Measurements from ENCODE around the gene CALD1.

CALD1 gene

GRCh38 chr7:134730411-134730829 is 49.0 kb upstream of the CALD1 start (continued):
- TF ChIP-seq TOX (CRISPR knock-in tag; IDR thresholded peaks at IDR 0.05; ENCODE audit: borderline replicate concordance) (peak; percentile 65; the same call in 1 of the 2 replicates), ZNF8 (CRISPR knock-in tag; IDR thresholded peaks at IDR 0.05) (no peak), TCF4 (CRISPR knock-in tag; IDR thresholded peaks at IDR 0.05; ENCODE audit: borderline replicate concordance) (no peak), ISL1 (CRISPR knock-in tag; IDR thresholded peaks at IDR 0.05) (peak; percentile 94), SNAI2 (CRISPR knock-in tag; IDR thresholded peaks at IDR 0.05) (no peak)

DNA sequence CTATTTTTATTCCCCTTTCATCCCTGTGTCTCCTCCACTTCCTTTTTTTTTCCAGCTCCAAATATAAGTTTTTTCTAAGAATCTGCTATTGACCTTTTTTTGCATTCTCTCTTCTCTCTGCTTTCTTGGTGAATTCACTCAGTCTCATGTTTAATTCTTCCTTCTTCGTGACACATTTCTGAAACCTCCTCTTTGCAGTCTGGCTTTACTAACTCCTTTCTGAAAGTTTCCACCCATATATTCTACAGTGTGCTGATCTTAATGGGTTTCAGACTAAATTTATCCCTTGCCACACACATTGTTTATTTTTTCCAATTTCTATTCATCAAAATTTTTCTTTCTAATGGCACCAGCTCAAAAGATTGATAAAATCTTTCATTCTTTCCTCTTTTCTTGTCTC is 47.8 kb upstream of the CALD1 start:
- TF ChIP-seq ARNTL (CRISPR knock-in tag; IDR thresholded peaks at IDR 0.05; ENCODE audit: borderline replicate concordance, low read depth) = no peak
- no peak for TF ChIP-seq TSHZ2 (CRISPR knock-in tag; IDR thresholded peaks at IDR 0.05)
- no peak for ATAC-seq

GRCh38 chr7:134732728-134733127 is 46.7 kb upstream of the CALD1 start:
- no peak for ATAC-seq
- TF ChIP-seq ZNF8 (CRISPR knock-in tag; IDR thresholded peaks at IDR 0.05) (no peak), ESRRG (CRISPR knock-in tag; IDR thresholded peaks at IDR 0.05) (no peak), ZNF70 (CRISPR knock-in tag; IDR thresholded peaks at IDR 0.05) (no peak), ISL1 (CRISPR knock-in tag; IDR thresholded peaks at IDR 0.05) (no peak), OSR1 (CRISPR knock-in tag; IDR thresholded peaks at IDR 0.05) (no peak), ARNTL (CRISPR knock-in tag; IDR thresholded peaks at IDR 0.05; ENCODE audit: borderline replicate concordance, low read depth) (no peak), ZNF565 (CRISPR knock-in tag; conservative IDR thresholded peaks at IDR 0.05; ENCODE audit: low read depth) (no peak), TCF4 (CRISPR knock-in tag; IDR thresholded peaks at IDR 0.05; ENCODE audit: borderline replicate concordance) (no peak), BACH2 (CRISPR knock-in tag; IDR thresholded peaks at IDR 0.05; ENCODE audit: borderline replicate concordance) (no peak)
- TF ChIP-seq, protein P1, sequence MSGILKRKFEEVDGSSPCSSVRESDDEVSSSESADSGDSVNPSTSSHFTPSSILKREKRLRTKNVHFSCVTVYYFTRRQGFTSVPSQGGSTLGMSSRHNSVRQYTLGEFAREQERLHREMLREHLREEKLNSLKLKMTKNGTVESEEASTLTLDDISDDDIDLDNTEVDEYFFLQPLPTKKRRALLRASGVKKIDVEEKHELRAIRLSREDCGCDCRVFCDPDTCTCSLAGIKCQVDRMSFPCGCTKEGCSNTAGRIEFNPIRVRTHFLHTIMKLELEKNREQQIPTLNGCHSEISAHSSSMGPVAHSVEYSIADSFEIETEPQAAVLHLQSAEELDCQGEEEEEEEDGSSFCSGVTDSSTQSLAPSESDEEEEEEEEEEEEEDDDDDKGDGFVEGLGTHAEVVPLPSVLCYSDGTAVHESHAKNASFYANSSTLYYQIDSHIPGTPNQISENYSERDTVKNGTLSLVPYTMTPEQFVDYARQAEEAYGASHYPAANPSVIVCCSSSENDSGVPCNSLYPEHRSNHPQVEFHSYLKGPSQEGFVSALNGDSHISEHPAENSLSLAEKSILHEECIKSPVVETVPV (CRISPR knock-in tag; IDR thresholded peaks at IDR 0.05) = no peak

DNA sequence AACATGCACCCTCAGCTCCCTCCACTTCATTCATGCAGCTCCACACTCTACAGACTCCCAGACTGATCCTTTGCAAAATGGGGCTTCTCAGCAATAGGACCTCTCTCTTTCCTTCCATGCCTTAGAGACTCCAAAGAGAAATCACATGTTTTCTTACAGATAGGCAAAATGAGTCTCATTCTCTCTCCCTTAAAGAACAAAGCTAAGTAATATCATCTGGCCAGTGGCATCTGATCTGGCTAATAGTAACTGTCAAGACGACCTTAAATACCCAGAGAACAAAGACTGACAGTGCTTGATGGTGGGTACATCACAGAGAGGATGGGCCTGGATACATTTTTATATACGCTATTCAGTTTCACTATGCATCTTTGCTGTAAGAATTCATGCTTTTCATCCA is 43.1 kb upstream of the CALD1 start:
- TF ChIP-seq ZC3H10 (CRISPR knock-in tag; IDR thresholded peaks at IDR 0.05) (no peak), GLIS3 (CRISPR knock-in tag; IDR thresholded peaks at IDR 0.05) (no peak), TCF4 (CRISPR knock-in tag; IDR thresholded peaks at IDR 0.05; ENCODE audit: borderline replicate concordance) (no peak), ZNF8 (CRISPR knock-in tag; IDR thresholded peaks at IDR 0.05) (no peak), ARNTL (CRISPR knock-in tag; IDR thresholded peaks at IDR 0.05; ENCODE audit: borderline replicate concordance, low read depth) (no peak), TSHZ2 (CRISPR knock-in tag; IDR thresholded peaks at IDR 0.05) (no peak), ISL1 (CRISPR knock-in tag; IDR thresholded peaks at IDR 0.05) (no peak), SNAI2 (CRISPR knock-in tag; IDR thresholded peaks at IDR 0.05) (no peak), OSR1 (CRISPR knock-in tag; IDR thresholded peaks at IDR 0.05) (no peak), CSDC2 (CRISPR knock-in tag; IDR thresholded peaks at IDR 0.05) (no peak), ZNF70 (CRISPR knock-in tag; IDR thresholded peaks at IDR 0.05) (no peak), BACH2 (CRISPR knock-in tag; IDR thresholded peaks at IDR 0.05; ENCODE audit: borderline replicate concordance) (no peak), RARB (CRISPR knock-in tag; IDR thresholded peaks at IDR 0.05) (no peak), ZFP3 (CRISPR knock-in tag; IDR thresholded peaks at IDR 0.05) (no peak), TOX (CRISPR knock-in tag; IDR thresholded peaks at IDR 0.05; ENCODE audit: borderline replicate concordance) (no peak), ESRRG (CRISPR knock-in tag; IDR thresholded peaks at IDR 0.05) (no peak)
- TF ChIP-seq, protein P2, sequence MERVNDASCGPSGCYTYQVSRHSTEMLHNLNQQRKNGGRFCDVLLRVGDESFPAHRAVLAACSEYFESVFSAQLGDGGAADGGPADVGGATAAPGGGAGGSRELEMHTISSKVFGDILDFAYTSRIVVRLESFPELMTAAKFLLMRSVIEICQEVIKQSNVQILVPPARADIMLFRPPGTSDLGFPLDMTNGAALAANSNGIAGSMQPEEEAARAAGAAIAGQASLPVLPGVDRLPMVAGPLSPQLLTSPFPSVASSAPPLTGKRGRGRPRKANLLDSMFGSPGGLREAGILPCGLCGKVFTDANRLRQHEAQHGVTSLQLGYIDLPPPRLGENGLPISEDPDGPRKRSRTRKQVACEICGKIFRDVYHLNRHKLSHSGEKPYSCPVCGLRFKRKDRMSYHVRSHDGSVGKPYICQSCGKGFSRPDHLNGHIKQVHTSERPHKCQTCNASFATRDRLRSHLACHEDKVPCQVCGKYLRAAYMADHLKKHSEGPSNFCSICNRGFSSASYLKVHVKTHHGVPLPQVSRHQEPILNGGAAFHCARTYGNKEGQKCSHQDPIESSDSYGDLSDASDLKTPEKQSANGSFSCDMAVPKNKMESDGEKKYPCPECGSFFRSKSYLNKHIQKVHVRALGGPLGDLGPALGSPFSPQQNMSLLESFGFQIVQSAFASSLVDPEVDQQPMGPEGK (CRISPR knock-in tag; IDR thresholded peaks at IDR 0.05; ENCODE audit: borderline replicate concordance) = no peak
- TF ChIP-seq, protein P1 (CRISPR knock-in tag; IDR thresholded peaks at IDR 0.05) = no peak
- TF ChIP-seq, protein P3, sequence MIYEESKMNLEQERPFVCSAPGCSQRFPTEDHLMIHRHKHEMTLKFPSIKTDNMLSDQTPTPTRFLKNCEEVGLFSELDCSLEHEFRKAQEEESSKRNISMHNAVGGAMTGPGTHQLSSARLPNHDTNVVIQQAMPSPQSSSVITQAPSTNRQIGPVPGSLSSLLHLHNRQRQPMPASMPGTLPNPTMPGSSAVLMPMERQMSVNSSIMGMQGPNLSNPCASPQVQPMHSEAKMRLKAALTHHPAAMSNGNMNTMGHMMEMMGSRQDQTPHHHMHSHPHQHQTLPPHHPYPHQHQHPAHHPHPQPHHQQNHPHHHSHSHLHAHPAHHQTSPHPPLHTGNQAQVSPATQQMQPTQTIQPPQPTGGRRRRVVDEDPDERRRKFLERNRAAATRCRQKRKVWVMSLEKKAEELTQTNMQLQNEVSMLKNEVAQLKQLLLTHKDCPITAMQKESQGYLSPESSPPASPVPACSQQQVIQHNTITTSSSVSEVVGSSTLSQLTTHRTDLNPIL (CRISPR knock-in tag; IDR thresholded peaks at IDR 0.05; ENCODE audit: low read depth) = no peak
- ATAC-seq = peak; percentile 22; the same call in 1 of the 3 replicates

All from SK-N-SH treated with all-trans-retinoic acid at 6 μM for 48 hours (cell line).